Anterior cingulate cortex (tissue), 58 donors: Measurements from ENCODE around the gene WNT6.
"Not testable (repeated sequence)": the region's sequence is repeated elsewhere in the genome, so short reads cannot be mapped to it uniquely, and the experiment has no call there.

Source experiments
- DNase-seq, 58 donors: peaks; one replicate each; lab custom pipeline; 2025; lab: John Stamatoyannopoulos, UW

The WNT6 gene

DNA sequence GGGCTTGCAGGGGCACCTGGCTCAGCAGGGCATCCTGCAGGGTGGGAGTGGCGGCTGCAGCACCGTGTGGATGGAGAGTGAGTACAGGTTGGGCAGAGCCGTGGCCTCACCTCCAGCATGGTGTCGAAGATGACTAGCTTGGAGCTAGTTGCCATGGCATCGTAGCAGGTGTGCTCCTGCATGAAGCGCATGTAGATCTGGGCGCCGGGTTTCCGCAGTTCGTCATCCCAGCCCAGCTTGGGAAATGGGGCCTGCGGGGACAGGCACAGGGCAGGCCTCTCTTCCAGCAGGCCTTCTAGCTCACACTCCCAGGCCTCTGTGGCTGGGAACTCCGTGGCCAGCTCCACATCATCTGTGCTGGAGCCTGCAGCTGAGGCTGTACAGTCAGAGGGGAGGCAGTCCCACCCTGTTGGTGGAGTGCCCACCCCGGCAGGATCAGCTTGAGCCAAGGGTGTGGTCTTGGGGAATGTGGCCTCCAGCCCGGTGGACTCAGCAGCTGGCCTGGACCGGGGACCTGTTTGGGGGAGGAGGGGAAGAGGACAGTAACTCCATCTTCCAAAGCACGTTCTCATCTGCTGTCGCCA lies 29.6 kb upstream of the WNT6 start:
- peak in 1 of 58 donors; percentile 19 for DNase-seq

DNA sequence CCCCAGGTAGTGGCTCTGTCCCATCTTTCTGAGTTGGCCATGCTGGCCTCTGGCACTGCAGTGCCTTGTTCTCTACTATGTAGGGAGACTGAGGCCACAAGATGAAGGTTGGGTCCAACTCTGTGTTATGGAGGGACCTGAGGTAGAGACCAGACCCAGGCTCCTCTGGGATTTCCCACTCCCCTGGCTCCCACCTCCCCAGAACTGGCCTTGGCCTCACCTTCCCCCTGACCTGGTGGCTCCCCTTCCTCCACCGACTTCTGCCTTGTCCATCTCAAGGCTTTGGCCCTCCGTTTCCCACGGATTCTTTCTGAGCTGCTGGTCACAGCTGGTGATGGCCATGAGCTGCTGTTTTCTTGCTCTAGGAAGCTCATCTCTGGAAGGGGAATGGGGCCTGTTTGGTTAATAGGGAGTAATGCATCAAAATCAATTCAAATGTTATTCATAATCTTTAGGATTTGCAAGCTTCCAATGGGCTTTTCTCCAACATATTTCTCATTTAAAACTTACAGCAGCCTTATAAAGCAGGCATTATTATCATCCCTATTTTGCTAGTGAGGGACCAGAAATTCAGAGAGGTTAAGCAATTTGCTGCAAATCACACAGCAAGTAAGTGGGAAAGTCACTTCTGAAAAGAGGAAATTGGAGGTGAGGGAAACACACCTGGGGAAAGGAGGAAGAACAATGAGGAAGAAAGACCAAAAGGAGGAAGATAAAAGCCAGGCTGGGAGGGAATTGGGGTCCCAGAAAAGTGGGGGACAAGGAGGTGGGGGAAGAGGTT lies 28.9 kb upstream of the WNT6 start:
- no peak for DNase-seq

DNA sequence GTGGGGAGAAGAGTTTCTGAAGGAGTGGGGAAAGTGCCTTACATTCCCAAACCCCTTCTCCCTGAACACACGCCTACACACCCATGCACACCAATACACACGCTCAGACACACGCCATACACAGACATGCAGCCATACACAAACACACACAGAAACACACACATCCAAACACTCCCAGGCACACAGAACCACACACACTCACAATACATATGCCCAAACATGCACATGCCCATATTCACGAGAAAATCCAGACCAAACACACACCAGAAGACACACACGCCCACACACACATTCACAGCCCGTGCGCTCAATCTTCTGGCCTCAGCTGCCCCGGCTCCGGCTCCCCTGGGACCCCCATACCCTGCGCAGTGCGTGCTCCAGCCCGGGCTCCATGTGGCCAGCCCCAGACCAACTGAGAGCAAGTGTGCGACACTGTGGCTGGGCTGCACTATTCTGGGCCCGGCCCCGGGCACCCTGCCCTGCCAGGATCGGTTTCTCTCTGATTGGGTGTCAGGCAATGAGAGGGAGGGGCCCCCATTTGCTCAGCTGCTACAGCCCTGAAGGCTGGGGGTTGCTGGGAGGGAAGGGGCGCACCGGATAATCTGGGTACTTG lies 28.1 kb upstream of the WNT6 start, which contains the start of gene PRKAG3:
Gene PRKAG3, minus strand, starts transcription at position 426 of the 613 bp plus-strand sequence.
- no peak for DNase-seq

DNA sequence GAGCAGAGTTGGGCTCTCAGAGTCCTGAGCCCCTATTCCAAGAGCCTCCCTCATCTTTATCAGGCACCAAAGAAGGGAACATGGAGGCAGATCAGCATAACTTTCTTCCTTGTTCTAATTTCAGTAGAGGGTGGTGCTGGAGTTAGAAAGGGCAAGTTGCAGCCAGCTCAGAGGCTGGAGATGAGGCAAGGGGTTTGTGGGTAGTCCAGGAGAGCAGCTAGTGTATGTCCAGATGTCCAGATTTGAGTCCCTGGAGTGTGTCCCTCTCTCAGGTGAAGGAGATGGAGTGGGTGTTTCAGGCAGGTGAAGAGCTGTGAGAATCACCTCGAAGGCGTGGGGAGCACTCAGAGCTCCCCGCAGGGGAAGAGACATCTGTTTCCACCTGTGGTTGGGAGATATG lies 27.5 kb upstream of the WNT6 start:
- no peak for DNase-seq

DNA sequence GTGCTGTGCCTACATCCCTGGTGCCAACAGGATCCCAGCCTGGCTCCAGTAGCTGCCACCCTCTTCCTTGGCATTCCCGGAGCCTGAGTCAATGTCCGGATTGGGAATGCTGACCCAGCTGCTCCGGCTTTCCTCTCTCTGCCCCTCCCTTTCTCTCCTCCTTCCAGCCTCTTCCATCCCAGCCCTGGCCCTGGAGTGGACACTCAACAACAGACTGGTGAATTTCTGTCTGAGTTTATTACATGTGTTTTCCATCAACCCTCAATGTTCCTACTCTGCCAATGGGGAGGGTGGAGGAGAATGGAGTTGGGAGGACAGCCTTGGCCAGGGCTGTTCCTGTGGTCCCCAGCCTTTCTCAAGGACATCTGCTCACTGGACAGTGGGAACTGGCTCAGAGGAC lies 27.1 kb upstream of the WNT6 start:
- DNase-seq = no peak

DNA sequence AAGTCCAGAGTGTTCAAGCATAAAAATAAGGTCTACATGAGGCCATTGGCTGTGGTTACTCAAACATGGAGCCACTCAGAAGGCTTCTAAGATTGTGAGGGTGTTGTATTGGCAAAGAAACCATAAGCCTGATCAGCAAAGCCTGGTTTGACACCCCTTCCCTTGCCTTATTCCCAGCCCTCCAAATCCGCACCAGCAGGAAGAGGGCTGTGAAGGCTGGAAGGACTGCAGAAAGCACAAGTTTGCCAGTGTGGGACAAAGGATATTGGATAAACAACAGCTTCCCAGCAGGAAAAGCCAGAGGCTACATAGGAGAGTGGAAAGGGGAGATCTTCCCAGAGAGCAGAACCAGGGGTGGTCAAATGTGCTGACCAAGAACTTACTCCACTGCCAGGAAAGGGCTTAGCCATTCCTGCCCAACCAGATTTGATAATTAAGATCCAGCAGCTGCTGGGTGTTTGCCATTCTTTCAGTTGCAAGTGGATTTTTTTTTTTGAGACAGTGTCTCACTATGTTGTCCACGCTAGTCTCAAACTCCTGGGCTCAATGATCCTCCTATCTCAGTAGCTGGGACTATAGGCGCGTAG lies 26.5 kb upstream of the WNT6 start:
- DNase-seq = no peak

DNA sequence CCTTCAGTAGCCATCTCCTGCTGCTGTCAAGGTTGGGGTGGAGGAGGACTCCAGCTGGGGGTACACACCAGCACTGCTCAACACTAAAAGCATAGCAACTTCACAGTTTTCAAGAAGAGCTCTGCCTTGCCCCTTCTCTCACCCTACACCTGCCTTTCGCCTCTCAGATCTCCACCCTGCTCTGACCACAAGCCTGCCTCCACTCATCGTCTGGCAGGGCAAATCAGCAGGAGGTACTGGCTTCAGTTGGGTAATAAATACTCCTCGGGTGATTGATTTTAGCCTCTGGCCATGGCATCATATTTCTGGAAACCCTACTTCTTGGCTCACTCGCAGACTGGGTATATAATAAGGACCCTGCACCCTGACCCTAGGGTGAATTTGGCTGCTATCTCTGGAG lies 24.9 kb upstream of the WNT6 start:
- no peak for DNase-seq

DNA sequence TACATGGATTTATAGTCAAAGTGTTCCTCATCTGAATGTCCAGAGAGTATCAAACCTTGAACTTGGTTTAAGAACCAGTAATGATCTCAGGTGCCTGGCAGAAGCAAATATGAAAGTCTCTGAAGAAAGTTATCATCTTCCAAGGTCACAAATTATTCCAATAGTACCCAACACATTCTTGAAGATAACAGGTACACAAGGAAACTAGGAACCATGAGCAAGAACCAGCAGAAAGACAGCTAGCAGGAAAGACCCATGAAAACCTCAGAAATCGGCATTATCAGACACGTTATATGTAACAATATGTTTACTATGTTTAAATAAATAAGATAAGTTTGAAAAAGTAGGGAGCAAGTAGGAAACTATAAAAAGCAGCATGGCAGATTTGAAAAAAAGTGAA lies 22.1 kb upstream of the WNT6 start:
- no peak for DNase-seq

DNA sequence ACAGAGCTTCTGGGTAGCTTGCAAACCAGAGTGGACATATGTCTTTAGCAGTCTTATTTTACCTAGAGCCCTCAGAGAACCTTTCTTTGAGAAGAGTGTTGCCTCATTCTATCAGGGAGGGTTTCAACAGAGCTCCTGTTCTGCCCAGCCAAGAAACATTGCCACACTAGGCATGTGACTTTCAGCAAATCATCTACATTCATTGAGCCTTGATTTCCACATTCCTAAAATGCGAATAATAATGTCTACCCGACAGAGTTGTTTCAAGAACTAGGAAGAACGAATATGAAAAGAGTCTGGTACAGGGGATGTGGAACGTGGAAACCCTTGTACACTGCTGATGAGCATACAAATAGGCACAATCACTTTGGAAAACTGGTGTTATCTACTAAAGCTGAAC lies 20.2 kb upstream of the WNT6 start:
- DNase-seq = no peak

DNA sequence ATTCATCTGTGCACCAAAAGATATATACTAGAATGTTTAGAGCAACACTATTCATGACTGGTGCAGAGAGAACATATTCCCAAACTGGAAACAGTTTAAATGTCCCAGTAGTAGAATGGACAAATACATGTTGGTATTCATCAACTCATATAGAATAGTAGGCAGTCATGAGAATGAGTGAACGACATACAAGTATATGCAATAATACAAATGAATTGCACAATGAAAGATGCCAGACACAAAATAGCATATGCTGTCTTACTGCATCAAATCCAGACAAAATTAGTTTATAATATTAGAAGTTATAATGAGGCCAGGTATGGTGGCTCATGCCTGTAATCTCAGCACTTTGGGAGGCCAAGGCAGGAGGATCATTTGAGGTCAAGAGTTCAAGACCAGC lies 19.7 kb upstream of the WNT6 start:
- no peak for DNase-seq

DNA sequence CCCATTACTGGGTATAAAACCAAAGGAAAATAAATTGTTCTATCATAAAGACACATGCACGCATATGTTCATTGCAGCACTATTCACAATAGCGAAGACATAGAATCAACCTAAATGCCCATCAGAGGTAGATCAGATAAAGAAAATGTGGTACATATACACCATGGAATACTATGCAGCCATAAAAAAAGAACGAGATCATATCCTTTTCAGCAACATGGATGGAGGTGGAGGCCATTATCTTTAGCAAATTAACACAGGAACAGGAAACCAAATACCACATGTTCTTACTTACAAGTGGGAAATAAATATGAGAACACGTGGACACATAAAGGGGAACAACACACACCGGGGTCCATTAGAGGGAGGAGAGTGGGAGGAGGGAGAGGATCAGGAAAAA lies 15.3 kb upstream of the WNT6 start:
- not testable (repeated sequence) for DNase-seq

DNA sequence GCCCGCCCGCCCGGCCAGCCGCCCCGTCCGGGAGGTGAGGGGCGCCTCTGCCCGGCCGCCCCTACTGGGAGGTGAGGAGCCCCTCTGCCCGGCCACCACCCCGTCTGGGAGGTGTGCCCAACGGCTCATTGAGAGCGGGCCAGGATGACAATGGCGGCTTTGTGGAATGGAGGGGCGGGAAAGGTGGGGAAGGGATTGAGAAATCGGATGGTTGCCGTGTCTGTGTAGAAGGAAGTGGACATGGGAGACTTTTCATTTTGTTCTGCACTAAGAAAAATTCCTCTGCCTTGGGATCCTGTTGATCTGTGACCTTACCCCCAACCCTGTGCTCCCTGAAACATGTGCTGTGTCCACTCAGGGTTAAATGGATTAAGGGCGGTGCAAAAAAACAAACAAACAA lies 12.6 kb upstream of the WNT6 start:
- DNase-seq = not testable (repeated sequence)

DNA sequence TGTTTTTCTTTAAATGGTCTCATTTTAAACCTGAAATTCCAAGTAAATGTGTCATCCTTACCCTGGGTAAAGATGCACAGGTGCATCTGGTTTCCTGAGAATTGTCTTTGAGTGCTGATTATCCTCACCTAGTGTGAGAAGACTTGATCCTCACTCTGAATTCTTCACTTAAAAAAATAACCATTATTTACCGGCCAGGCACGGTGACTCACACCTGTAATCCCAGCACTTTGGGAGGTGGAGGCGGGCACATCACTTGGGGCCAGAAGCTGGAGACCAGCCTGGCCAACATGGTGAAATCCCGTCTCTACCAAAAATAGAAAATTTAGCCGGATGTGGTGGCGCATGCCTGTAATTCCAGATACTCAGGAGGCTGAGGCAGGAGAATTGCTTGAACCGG lies 9.9 kb upstream of the WNT6 start:
- no peak for DNase-seq

DNA sequence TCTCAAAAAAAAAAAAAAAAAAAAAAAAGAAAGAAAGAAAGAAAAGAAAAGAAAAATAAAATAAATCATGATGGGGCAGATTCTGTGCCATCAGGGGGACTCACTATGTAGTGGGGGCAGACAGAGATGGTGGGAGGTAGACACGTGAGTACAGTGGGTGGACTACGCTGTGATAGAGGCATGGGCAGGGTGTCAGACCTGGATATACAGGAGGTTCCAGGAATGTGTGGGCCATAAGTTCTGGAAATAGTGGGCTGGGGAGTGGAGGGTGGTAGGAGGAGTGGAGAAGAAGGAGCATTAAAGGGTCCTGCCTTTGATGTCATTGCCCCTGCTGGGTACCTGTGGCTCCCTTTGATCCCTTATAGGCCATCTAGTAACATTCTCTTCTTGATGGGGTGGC lies 8.8 kb upstream of the WNT6 start:
- DNase-seq = no peak

DNA sequence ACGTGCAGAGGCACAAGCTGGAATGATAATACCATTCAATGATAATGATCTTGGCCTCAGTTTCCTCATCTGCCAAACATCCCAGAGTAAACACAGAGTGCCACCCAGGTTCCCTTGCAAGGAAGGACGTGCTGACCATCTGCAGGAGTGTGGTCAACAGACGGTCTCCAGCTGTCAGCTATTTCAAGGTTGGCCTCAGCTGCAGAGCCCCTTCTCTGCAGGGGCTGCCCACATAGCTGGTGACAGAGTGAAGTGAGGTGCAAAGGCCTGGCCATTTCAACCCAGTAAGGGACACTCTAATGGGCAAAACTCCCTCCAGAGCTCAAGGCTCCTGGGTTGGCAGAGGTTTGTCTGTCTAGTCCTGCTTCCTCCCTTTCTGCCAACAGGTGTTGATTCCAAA lies 8.3 kb upstream of the WNT6 start:
- no peak for DNase-seq

DNA sequence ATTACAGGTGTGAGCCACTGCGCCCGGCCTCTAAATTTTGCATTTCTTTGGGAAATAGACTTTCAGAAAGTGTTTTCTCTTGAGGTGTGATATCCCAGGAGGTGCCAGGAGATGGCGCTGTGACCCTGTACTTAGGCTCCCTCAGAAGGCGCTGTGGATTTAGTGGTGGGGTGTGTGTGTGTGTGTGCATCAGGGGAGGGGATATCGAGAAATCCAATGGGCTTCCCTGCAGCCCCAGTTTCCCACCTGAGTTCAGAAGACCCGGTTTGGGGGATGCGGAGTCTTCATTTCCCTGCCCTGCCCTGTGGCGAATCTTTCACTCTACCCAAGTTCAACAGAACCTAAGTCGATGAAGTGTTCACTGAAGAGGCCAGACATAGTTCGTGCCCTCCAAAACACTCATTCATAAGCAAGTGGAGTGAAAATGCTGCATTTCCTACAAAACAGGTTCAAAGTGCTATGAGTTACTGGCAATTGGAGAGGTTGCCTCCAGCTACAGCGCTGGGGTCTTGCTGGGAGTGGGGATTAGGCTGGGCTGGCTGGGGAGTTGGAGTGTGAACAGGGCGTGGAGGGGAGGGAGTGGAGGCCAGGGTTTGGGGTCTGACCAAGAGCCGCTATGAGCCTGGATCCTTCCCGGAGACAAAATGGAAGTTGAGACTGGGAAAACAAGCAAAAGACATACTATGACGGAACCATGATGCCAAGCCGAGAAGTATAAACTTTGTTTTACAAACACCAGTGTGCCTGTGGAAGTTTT lies 6.5 kb upstream of the WNT6 start:
- DNase-seq = peak in 35 of 58 donors; percentile 4 to 69 (median 25)

DNA sequence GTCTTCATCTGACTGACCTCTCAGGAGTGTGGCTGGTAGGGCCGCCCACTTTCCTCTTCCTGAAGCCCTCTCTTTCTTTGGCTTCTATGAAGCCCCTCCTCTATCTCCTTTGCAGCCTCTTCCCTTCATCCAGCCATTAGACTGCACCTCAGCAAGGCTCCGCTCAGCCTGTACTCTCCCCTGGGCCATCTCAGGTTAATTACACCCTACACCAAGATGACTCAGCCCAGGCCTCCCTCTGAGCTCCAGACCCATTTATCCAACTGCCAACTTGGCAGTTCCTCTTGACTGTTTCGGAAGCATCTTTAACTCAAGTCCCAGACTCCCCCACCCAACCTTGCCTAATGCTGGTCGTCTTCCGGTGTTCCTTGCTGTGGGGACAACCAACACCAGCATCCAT lies 5.8 kb upstream of the WNT6 start:
- no peak for DNase-seq

DNA sequence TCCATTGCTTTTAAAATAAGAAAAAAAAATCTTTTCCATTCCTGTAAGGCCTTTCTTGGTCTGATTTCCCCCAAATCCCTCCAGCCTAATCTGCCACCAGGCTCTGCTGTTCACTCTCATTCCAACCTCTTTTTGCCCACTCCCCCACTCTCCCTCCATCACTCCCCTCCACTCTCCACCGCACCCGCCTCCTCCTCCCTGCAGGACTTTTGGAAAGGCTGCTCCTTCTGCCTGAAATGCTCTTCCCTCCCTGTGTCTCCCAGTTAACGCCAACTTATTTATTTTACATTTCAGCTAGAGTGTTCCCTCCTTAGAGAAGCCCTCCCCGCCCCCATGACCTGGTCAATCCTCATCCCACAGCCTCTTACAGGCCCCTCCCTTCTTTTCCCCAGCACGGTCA lies 4.7 kb upstream of the WNT6 start:
- no peak for DNase-seq

DNA sequence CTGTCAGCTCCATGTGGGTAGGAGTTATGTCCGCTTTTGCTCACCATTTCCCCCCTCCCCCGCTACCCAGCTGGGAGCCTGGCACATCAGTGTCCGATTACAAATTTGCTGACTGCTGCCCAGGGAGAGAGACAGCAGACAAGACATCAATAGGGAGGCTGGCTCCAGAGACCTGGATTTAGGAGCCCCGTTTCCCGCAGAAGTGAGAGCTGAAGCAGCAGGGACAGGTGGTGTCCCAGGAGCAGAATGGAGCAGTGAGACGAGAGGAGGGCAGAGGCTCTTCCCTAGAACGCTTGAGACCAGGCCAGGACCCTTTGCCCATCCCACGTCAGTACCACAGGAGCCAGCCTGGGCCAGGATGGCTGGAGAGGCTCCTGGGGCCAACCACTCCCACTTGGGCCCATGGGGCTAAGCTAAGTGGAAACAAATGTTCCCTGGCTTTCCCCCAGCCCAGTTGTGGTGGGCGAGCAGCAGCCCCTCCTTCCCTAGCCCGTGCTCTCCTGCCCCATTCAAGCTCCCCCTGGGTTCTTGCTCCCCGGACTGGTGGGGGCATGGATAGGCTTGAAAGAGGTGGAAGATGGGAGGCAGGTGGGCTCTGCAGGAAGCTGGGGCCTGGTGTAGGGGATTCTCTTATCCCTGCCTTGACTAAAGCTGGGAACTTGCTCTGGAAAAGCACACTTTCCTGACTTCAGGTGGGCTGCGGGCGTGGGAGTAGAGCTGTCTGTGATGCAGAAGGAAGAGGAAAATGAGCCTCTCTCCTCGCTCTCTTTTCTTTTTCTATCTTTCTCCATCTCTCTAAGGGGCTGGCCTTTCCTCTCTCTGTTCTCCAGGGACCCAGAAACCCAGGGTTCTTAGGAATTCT lies 4.1 kb upstream of the WNT6 start:
- peak in 1 of 58 donors; percentile 15 for DNase-seq
